ENCODE data around the gene ZMIZ1. TPM values are rescaled to one million over a fixed set of nuclear protein-coding genes. Genes with fewer than 3 reads are reported as not detected.

ZMIZ1 gene
- total RNA-seq, 1 experiment from 2014 or later: 15.4 TPM

- no peak for DNase-seq (ENCODE audit: low read depth)
Measured at GRCh38 chr10:79226391-79227245, 157.9 kb downstream of the ZMIZ1 start.

GRCh38 chr10:79229071-79229541 lies 160.3 kb downstream of the ZMIZ1 start:
- no peak for DNase-seq (ENCODE audit: low read depth)

- DNase-seq (ENCODE audit: low read depth): no peak
Measured at GRCh38 chr10:79229830-79230327, 161.1 kb downstream of the ZMIZ1 start.

- DNase-seq (ENCODE audit: low read depth): no peak
Measured at GRCh38 chr10:79230328-79230830, 161.6 kb downstream of the ZMIZ1 start.

GRCh38 chr10:79230850-79231249 lies 162.1 kb downstream of the ZMIZ1 start:
- no peak for DNase-seq (ENCODE audit: low read depth)

GRCh38 chr10:79231908-79232307 lies 163.1 kb downstream of the ZMIZ1 start:
- no peak for DNase-seq (ENCODE audit: low read depth)

- no peak for DNase-seq (ENCODE audit: low read depth)
Measured at GRCh38 chr10:79232864-79233263, 164.1 kb downstream of the ZMIZ1 start.

- no peak for DNase-seq (ENCODE audit: low read depth)
Measured at GRCh38 chr10:79234391-79235315, 165.9 kb downstream of the ZMIZ1 start.

GRCh38 chr10:79235765-79236432 lies 167.1 kb downstream of the ZMIZ1 start:
- DNase-seq (ENCODE audit: low read depth): no peak

GRCh38 chr10:79236433-79236765 lies 167.6 kb downstream of the ZMIZ1 start:
- no peak for DNase-seq (ENCODE audit: low read depth)

- DNase-seq (ENCODE audit: low read depth): no peak
Measured at GRCh38 chr10:79237454-79238157, 168.8 kb downstream of the ZMIZ1 start.

- DNase-seq (ENCODE audit: low read depth): no peak
Measured at GRCh38 chr10:79238158-79238520, 169.4 kb downstream of the ZMIZ1 start.

GRCh38 chr10:79238606-79239005 lies 169.8 kb downstream of the ZMIZ1 start:
- DNase-seq (ENCODE audit: low read depth): peak; percentile 18

- peak; percentile 47 for DNase-seq (ENCODE audit: low read depth)
Measured at GRCh38 chr10:79239275-79239779, 170.6 kb downstream of the ZMIZ1 start.

GRCh38 chr10:79239924-79240581 lies 171.3 kb downstream of the ZMIZ1 start:
- no peak for DNase-seq (ENCODE audit: low read depth)

- no peak for DNase-seq (ENCODE audit: low read depth)
Measured at GRCh38 chr10:79241629-79241989, 172.8 kb downstream of the ZMIZ1 start.

GRCh38 chr10:79241990-79242619 lies 173.3 kb downstream of the ZMIZ1 start:
- DNase-seq (ENCODE audit: low read depth): peak; percentile 66

- DNase-seq (ENCODE audit: low read depth): peak; percentile 87
Measured at GRCh38 chr10:79242620-79243152, 173.9 kb downstream of the ZMIZ1 start.

Data from RPMI7951 (cell line).